Measurements from ENCODE around the gene OR1L8. TPM values are rescaled to one million over a fixed set of nuclear protein-coding genes. Genes with fewer than 3 reads are reported as not detected.

The OR1L8 gene
- total and polyA plus RNA-seq, 4 donors, result 0.08 TPM; not detected in 3

GRCh38 chr9:122518226-122518625 is 65.0 kb downstream of the OR1L8 start:
- Histone ChIP-seq H3K9ac (ENCODE audit: low read depth in 1 of 2, low read length in 2 of 2) (no peak overlapping the region), H3K36me3 (ENCODE audit: control insufficient read depth in 4 of 4, insufficient read depth in 3 of 4, low read depth in 1 of 4, low read length in 3 of 4) (no peaks in the 10 kb centered on the region), H3K9me3 (ENCODE audit: control insufficient read depth in 4 of 4, low read length in 3 of 4) (no peaks in the 10 kb centered on the region), H3K27ac (ENCODE audit: low read depth in 1 of 2, low read length in 2 of 2) (no peak overlapping the region), H3K4me1 (ENCODE audit: control insufficient read depth in 4 of 4, insufficient read depth in 4 of 4, low read length in 3 of 4) (no peaks in the 10 kb centered on the region), H3K4me3 (ENCODE audit: low read depth in 1 of 3, low read length in 3 of 3) (no peak overlapping the region), H3K27me3 (ENCODE audit: control insufficient read depth in 4 of 4, insufficient read depth in 4 of 4, low read length in 3 of 4) (peaks cover 0 to 2% (median 0%) of the 10 kb centered on the region in 4 donors)
- TF ChIP-seq CTCF (IDR thresholded peaks at IDR 0.05; ENCODE audit: low read depth, low read length, missing input control) (no peak), GABPA (IDR thresholded peaks at IDR 0.05 in 1 of 2, conservative IDR thresholded peaks at IDR 0.05 in 1 of 2) (no peak), EGR1 (IDR thresholded peaks at IDR 0.05; ENCODE audit: low read depth in 2 of 2) (no peak), NR2F2 (IDR thresholded peaks at IDR 0.05) (no peak), ZBTB33 (IDR thresholded peaks at IDR 0.05) (no peak), SP1 (IDR thresholded peaks at IDR 0.05) (no peak), FOXA1 (IDR thresholded peaks at IDR 0.05) (no peak), RAD21 (IDR thresholded peaks at IDR 0.05) (no peak), JUND (IDR thresholded peaks at IDR 0.05) (no peak), YY1 (IDR thresholded peaks at IDR 0.05) (no peak), HNF4G (IDR thresholded peaks at IDR 0.05) (no peak), MAX (IDR thresholded peaks at IDR 0.05) (no peak), ATF3 (IDR thresholded peaks at IDR 0.05) (no peak), RXRA (IDR thresholded peaks at IDR 0.05) (no peak), TAF1 (conservative IDR thresholded peaks at IDR 0.05) (no peak), HNF4A (conservative IDR thresholded peaks at IDR 0.05) (no peak)
- TF ChIP-seq, protein P1, sequence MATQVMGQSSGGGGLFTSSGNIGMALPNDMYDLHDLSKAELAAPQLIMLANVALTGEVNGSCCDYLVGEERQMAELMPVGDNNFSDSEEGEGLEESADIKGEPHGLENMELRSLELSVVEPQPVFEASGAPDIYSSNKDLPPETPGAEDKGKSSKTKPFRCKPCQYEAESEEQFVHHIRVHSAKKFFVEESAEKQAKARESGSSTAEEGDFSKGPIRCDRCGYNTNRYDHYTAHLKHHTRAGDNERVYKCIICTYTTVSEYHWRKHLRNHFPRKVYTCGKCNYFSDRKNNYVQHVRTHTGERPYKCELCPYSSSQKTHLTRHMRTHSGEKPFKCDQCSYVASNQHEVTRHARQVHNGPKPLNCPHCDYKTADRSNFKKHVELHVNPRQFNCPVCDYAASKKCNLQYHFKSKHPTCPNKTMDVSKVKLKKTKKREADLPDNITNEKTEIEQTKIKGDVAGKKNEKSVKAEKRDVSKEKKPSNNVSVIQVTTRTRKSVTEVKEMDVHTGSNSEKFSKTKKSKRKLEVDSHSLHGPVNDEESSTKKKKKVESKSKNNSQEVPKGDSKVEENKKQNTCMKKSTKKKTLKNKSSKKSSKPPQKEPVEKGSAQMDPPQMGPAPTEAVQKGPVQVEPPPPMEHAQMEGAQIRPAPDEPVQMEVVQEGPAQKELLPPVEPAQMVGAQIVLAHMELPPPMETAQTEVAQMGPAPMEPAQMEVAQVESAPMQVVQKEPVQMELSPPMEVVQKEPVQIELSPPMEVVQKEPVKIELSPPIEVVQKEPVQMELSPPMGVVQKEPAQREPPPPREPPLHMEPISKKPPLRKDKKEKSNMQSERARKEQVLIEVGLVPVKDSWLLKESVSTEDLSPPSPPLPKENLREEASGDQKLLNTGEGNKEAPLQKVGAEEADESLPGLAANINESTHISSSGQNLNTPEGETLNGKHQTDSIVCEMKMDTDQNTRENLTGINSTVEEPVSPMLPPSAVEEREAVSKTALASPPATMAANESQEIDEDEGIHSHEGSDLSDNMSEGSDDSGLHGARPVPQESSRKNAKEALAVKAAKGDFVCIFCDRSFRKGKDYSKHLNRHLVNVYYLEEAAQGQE (IDR thresholded peaks at IDR 0.05), result no peak
- 51% methylated on average over 2 of the region's 2 CpGs for WGBS
- DNase-seq (ENCODE audit: low spot score), result no peak

Other genes with a start within 250 kb of the OR1L8 start
- 1 to 10 TPM in 1 of 2 donors, under 1 TPM in 1; 0.84 to 5.3 TPM for gene PTGS1, start 212.4 kb downstream of the OR1L8 start, total RNA-seq
- gene PTGS1, start 212.4 kb downstream of the OR1L8 start, polyA plus RNA-seq, result 1 to 10 TPM in 1 of 2 donors, under 1 TPM in 1; 0.85 to 1.4 TPM
- gene OR1J1, start 105.5 kb downstream of the OR1L8 start, total RNA-seq, result not detected
- gene OR1J1, start 105.5 kb downstream of the OR1L8 start, polyA plus RNA-seq, result not detected
- gene OR1J2, start 72.6 kb downstream of the OR1L8 start, total RNA-seq, result not detected
- gene OR1J2, start 72.6 kb downstream of the OR1L8 start, polyA plus RNA-seq, result not detected
- not detected for gene OR1J4, start 64.2 kb downstream of the OR1L8 start, total RNA-seq
- gene OR1J4, start 64.2 kb downstream of the OR1L8 start, polyA plus RNA-seq, result not detected
- not detected for gene OR1N1, start 56.1 kb downstream of the OR1L8 start, total RNA-seq
- not detected for gene OR1N1, start 56.1 kb downstream of the OR1L8 start, polyA plus RNA-seq
- not detected for gene OR1N2, start 30.3 kb downstream of the OR1L8 start, total RNA-seq
- gene OR1N2, start 30.3 kb downstream of the OR1L8 start, polyA plus RNA-seq, result not detected
- gene OR1Q1, start 31.4 kb upstream of the OR1L8 start, total RNA-seq, result not detected
- gene OR1Q1, start 31.4 kb upstream of the OR1L8 start, polyA plus RNA-seq, result not detected
- not detected for gene OR1B1, start 74.2 kb upstream of the OR1L8 start, total RNA-seq
- gene OR1B1, start 74.2 kb upstream of the OR1L8 start, polyA plus RNA-seq, result not detected
- not detected for gene OR1L1, start 78.3 kb upstream of the OR1L8 start, total RNA-seq
- not detected for gene OR1L1, start 78.3 kb upstream of the OR1L8 start, polyA plus RNA-seq
- not detected for gene OR1L3, start 91.7 kb upstream of the OR1L8 start, total RNA-seq
- not detected for gene OR1L3, start 91.7 kb upstream of the OR1L8 start, polyA plus RNA-seq
- not detected for gene OR1L4, start 140.6 kb upstream of the OR1L8 start, total RNA-seq
- not detected for gene OR1L4, start 140.6 kb upstream of the OR1L8 start, polyA plus RNA-seq
- gene OR1L6, start 158.9 kb upstream of the OR1L8 start, total RNA-seq, result not detected
- gene OR1L6, start 158.9 kb upstream of the OR1L8 start, polyA plus RNA-seq, result not detected
- gene OR5C1, start 205.5 kb upstream of the OR1L8 start, total RNA-seq, result not detected
- gene OR5C1, start 205.5 kb upstream of the OR1L8 start, polyA plus RNA-seq, result not detected
- gene OR1K1, start 216.7 kb upstream of the OR1L8 start, total RNA-seq, result not detected
- not detected for gene OR1K1, start 216.7 kb upstream of the OR1L8 start, polyA plus RNA-seq
- 10 to 100 TPM in 1 of 2 donors, 1 to 10 TPM in 1; 6.9 to 15.2 TPM for gene PDCL, start 245.2 kb upstream of the OR1L8 start, total RNA-seq
- 1 to 10 TPM; 3.0 to 3.8 TPM for gene PDCL, start 245.2 kb upstream of the OR1L8 start, polyA plus RNA-seq

Data from liver (tissue), 9 donors.